ENCODE data around the gene TXNL1. TPM values are rescaled to one million over a fixed set of nuclear protein-coding genes. Genes with fewer than 3 reads are reported as not detected.

Gene TXNL1
- total and polyA plus RNA-seq, 2 of the 13 experiments (the other 11 are each of a cell fraction or from before 2014, with no cell fraction given), result 41.9 to 73.1 TPM

- TF ChIP-seq ESRRA (CRISPR knock-in tag; IDR thresholded peaks at IDR 0.05; ENCODE audit: low read depth), result no peak
- peak; percentile 47 to 69 for TF ChIP-seq MAFK (conservative IDR thresholded peaks at IDR 0.05 in 1 of 2, IDR thresholded peaks at IDR 0.05 in 1 of 2; ENCODE audit: low read length in 2 of 2)
Measured at GRCh38 chr18:56627991-56628390, 10.4 kb downstream of the TXNL1 start (continued).

GRCh38 chr18:56615738-56616520 is 22.5 kb downstream of the TXNL1 start:
- Histone ChIP-seq H3K27ac (ENCODE audit: extremely low read length, insufficient read depth, low read length) (no peak overlapping the region), H3K79me2 (ENCODE audit: insufficient read depth, low read length) (no peaks in the 10 kb centered on the region), H3K4me3 (replicated peaks in 1 of 3; ENCODE audit: insufficient read depth in 1 of 3, low read depth in 2 of 3, low read length in 3 of 3) (no peak overlapping the region), H3K27me3 (ENCODE audit: control insufficient read depth in 1 of 2, insufficient read depth in 2 of 2, low read length in 2 of 2) (no peaks in the 10 kb centered on the region), H3K4me1 (ENCODE audit: insufficient read depth, low read length) (no peaks in the 10 kb centered on the region), H3K9ac (ENCODE audit: insufficient read depth, low read depth, low read length) (no peak overlapping the region), H3K9me3 (ENCODE audit: low read length) (no peaks in the 10 kb centered on the region), H4K20me1 (ENCODE audit: insufficient read depth, low read length) (no peaks in the 10 kb centered on the region; the same call in 1 of the 2 replicates), H3K36me3 (replicated peaks in 1 of 2; ENCODE audit: control insufficient read depth in 1 of 2, insufficient read depth in 2 of 2, low read length in 2 of 2) (peaks cover 10 to 62% of the 10 kb centered on the region in 2 experiments), H3K4me2 (ENCODE audit: low read depth, low read length) (no peak overlapping the region), H2AFZ (ENCODE audit: low read length) (no peak overlapping the region)
- CTCF ChIA-PET (ENCODE audit: low intra/inter-chr PET ratio, low total read pairs), result no interaction called here
- POLR2A ChIA-PET, result no interaction called here
- ATAC-seq (no peak), DNase-seq (ENCODE audit: low spot score) (no peak), FAIRE-seq (no peak)
- no peak for TF ChIP-seq ZMYM2 (CRISPR knock-in tag; IDR thresholded peaks at IDR 0.05)
- no peak for TF ChIP-seq BCLAF1 (IDR thresholded peaks at IDR 0.05)
- no peak for TF ChIP-seq ZNF460 (CRISPR knock-in tag; IDR thresholded peaks at IDR 0.05; ENCODE audit: borderline replicate concordance)
- no peak for TF ChIP-seq ZNF891 (CRISPR knock-in tag; IDR thresholded peaks at IDR 0.05)
- TF ChIP-seq HMGXB4 (CRISPR knock-in tag; IDR thresholded peaks at IDR 0.05; ENCODE audit: borderline replicate concordance in 1 of 2, low read depth in 1 of 2), result no peak
- no peak for TF ChIP-seq BCL6 (CRISPR knock-in tag; IDR thresholded peaks at IDR 0.05)
- no peak for TF ChIP-seq ZBTB38 (CRISPR knock-in tag; IDR thresholded peaks at IDR 0.05)
- TF ChIP-seq ZFYVE20 (CRISPR knock-in tag; IDR thresholded peaks at IDR 0.05; ENCODE audit: borderline replicate concordance, low read depth), result no peak
- TF ChIP-seq CEBPB (IDR thresholded peaks at IDR 0.05; ENCODE audit: borderline replicate concordance, low read depth, low read length), result no peak
- TF ChIP-seq HES4 (CRISPR knock-in tag; IDR thresholded peaks at IDR 0.05; ENCODE audit: borderline replicate concordance), result no peak
- no peak for TF ChIP-seq RBM39 (IDR thresholded peaks at IDR 0.05; ENCODE audit: low read depth, low read length, poor library complexity, severe bottlenecking)
- no peak for TF ChIP-seq ZSCAN5A (CRISPR knock-in tag; IDR thresholded peaks at IDR 0.05; ENCODE audit: borderline replicate concordance)
- TF ChIP-seq KMT2A (CRISPR knock-in tag; IDR thresholded peaks at IDR 0.05), result no peak
- no peak for TF ChIP-seq MIXL1 (CRISPR knock-in tag; IDR thresholded peaks at IDR 0.05)
- TF ChIP-seq ZNF382 (CRISPR knock-in tag; IDR thresholded peaks at IDR 0.05; ENCODE audit: borderline replicate concordance), result no peak
- intact Hi-C loops (cut with micrococcal nuclease; ENCODE audit: unreplicated experiment) (no loop called here), in situ Hi-C loops (cut with HindIII; ENCODE audit: extremely low pct_ligation_motif_present, low pct_unique_long_range_greater_than_20kb) (no loop called here)
- WGBS (ENCODE audit: low lambda C conversion rate), result 84% methylated on average over 7 of the region's 7 CpGs
- no TSS peak for BruUV-seq (replicated peaks)

Measured in HepG2 (cell line).